ENCODE measurements around the gene IFI16.

GRCh38 chr1:159007726-159008125, 2.0 kb upstream of the IFI16 start:
- TF ChIP-seq HDAC2 (IDR thresholded peaks at IDR 0.05): no peak
- TF ChIP-seq CBX5 (IDR thresholded peaks at IDR 0.05; ENCODE audit: low read depth): no peak
- TF ChIP-seq SIX5 (IDR thresholded peaks at IDR 0.05; ENCODE audit: low read depth, low read length, severe bottlenecking): no peak
- TF ChIP-seq SMAD5 (IDR thresholded peaks at IDR 0.05; ENCODE audit: low read depth): no peak
